Measurements from ENCODE around the gene IGSF6. TPM values are rescaled to one million over a fixed set of nuclear protein-coding genes. Genes with fewer than 3 reads are reported as not detected.

IGSF6 gene
- total and polyA plus RNA-seq, 2 of the 13 experiments (the other 11 are each of a cell fraction or from before 2014, with no cell fraction given), result not detected

- no peak for TF ChIP-seq NFE2 (CRISPR knock-in tag; IDR thresholded peaks at IDR 0.05)
- TF ChIP-seq KDM3A (CRISPR knock-in tag; IDR thresholded peaks at IDR 0.05; ENCODE audit: low read depth), result no peak
- TF ChIP-seq TFAP4 (IDR thresholded peaks at IDR 0.05; ENCODE audit: borderline replicate concordance, low read depth), result no peak
- TF ChIP-seq ZXDC (CRISPR knock-in tag; IDR thresholded peaks at IDR 0.05), result no peak; the same call in 1 of the 2 replicates
- TF ChIP-seq CENPX (CRISPR knock-in tag; IDR thresholded peaks at IDR 0.05), result no peak
- TF ChIP-seq HHEX (CRISPR knock-in tag; IDR thresholded peaks at IDR 0.05), result no peak
- TF ChIP-seq ISL2 (CRISPR knock-in tag; IDR thresholded peaks at IDR 0.05), result no peak
- TF ChIP-seq CAMTA2 (CRISPR knock-in tag; IDR thresholded peaks at IDR 0.05; ENCODE audit: borderline replicate concordance), result no peak
- TF ChIP-seq ADNP (CRISPR knock-in tag; IDR thresholded peaks at IDR 0.05), result no peak
- TF ChIP-seq PLRG1 (conservative IDR thresholded peaks at IDR 0.05), result no peak
- no peak for TF ChIP-seq ZKSCAN5 (CRISPR knock-in tag; IDR thresholded peaks at IDR 0.05)
- TF ChIP-seq ZNF513 (CRISPR knock-in tag; conservative IDR thresholded peaks at IDR 0.05), result no peak
- TF ChIP-seq KLF6 (CRISPR knock-in tag; IDR thresholded peaks at IDR 0.05), result peak; percentile 37; the same call in 1 of the 2 replicates
- TF ChIP-seq BCL6 (CRISPR knock-in tag; IDR thresholded peaks at IDR 0.05), result no peak
- no peak for TF ChIP-seq ZFP36L1 (CRISPR knock-in tag; IDR thresholded peaks at IDR 0.05)
- TF ChIP-seq ZBTB26 (CRISPR knock-in tag; IDR thresholded peaks at IDR 0.05; ENCODE audit: borderline replicate concordance), result peak; percentile 45; the same call in 1 of the 2 replicates
- no peak for TF ChIP-seq ZFP82 (CRISPR knock-in tag; IDR thresholded peaks at IDR 0.05; ENCODE audit: borderline replicate concordance)
- 0 out of 2 replicates have a peak, but pooled peaks have one; percentile 29 for TF ChIP-seq ZNF431 (CRISPR knock-in tag; IDR thresholded peaks at IDR 0.05; ENCODE audit: borderline replicate concordance, low read depth)
- TF ChIP-seq, protein P1, sequence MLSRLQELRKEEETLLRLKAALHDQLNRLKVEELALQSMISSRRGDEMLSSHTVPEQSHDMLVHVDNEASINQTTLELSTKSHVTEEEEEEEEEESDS (CRISPR knock-in tag; IDR thresholded peaks at IDR 0.05; ENCODE audit: borderline replicate concordance), result no peak
- TF ChIP-seq ZHX1 (CRISPR knock-in tag; IDR thresholded peaks at IDR 0.05; ENCODE audit: low read depth), result no peak
- TF ChIP-seq DNMT1 (CRISPR knock-in tag; IDR thresholded peaks at IDR 0.05), result no peak
- TF ChIP-seq, protein P2, sequence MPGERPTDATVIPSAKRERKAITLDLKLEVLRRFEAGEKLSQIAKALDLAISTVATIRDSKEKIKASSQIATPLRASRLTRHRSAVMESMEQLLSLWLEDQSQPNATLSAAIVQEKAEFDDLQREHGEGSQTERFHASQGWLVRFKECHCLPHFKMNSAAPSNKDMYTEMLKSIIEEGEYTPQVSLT (CRISPR knock-in tag; IDR thresholded peaks at IDR 0.05; ENCODE audit: borderline replicate concordance, low read depth), result no peak
Measured at GRCh38 chr16:21685034-21685455, 32.6 kb upstream of the IGSF6 start (continued).
